Measurements from ENCODE around the gene DYNC2I2. TPM values are rescaled to one million over a fixed set of nuclear protein-coding genes. Genes with fewer than 3 reads are reported as not detected.

The DYNC2I2 gene
- total and polyA plus RNA-seq, 2 of the 4 experiments (the other 2 are of a cell fraction): 33.7 to 37.1 TPM

GRCh38 chr9:128638580-128638979 is 18.1 kb downstream of the DYNC2I2 start:
- Histone ChIP-seq H2BK120ac (ENCODE audit: low read depth, low read length) (no peak overlapping the region), H3K79me1 (ENCODE audit: low read depth in 1 of 2, low read length in 2 of 2) (peaks cover 6 to 44% of the 10 kb centered on the region in 2 experiments; a peak in 3 of 4 replicates), H4K5ac (ENCODE audit: low read depth, low read length) (no peak overlapping the region), H4K8ac (ENCODE audit: low read depth in 2 of 2, low read length in 2 of 2) (no peak overlapping the region), H4K20me1 (ENCODE audit: insufficient read depth, low read length) (0 out of 2 replicates have a peak, but pooled peaks cover 3% of the 10 kb centered on the region), H3K9me1 (ENCODE audit: insufficient read depth, low read length) (0 out of 2 replicates have a peak, but pooled peaks cover 7% of the 10 kb centered on the region), H3K36me3 (ENCODE audit: control insufficient read depth, insufficient read depth, low read length) (peaks cover 15% of the 10 kb centered on the region), H4K91ac (ENCODE audit: insufficient read depth, low read depth, low read length) (no peak overlapping the region), H3K4me2 (ENCODE audit: low read depth, low read length) (no peak overlapping the region), H3K4me1 (ENCODE audit: control insufficient read depth, insufficient read depth, low read length) (peaks cover 14% of the 10 kb centered on the region), H3K27me3 (ENCODE audit: control insufficient read depth, insufficient read depth, low read length) (no peaks in the 10 kb centered on the region), H2AFZ (replicated peaks; ENCODE audit: low read length, poor library complexity) (no peak overlapping the region), H3K23ac (ENCODE audit: low read depth, low read length) (no peak overlapping the region), H2BK15ac (ENCODE audit: low read depth, low read length) (no peak overlapping the region), H3K18ac (ENCODE audit: low read depth, low read length) (no peak overlapping the region), H3K27ac (ENCODE audit: insufficient read depth, low read length) (no peak overlapping the region), H2BK20ac (ENCODE audit: low read depth, low read length) (no peak overlapping the region), H3K9me3 (ENCODE audit: control insufficient read depth, insufficient read depth, low read length) (no peaks in the 10 kb centered on the region), H3K4ac (ENCODE audit: low read depth, low read length) (no peak overlapping the region), H3K9ac (ENCODE audit: low read depth, low read length) (no peak overlapping the region), H3K14ac (replicated peaks; ENCODE audit: low read depth, low read length) (no peak overlapping the region), H2BK5ac (ENCODE audit: low read depth, low read length, poor library complexity, severe bottlenecking) (no peak overlapping the region), H3K56ac (ENCODE audit: extremely low read depth, insufficient read depth, low read length) (no peak overlapping the region), H3K4me3 (ENCODE audit: insufficient read depth, low read depth, low read length) (no peak overlapping the region), H2AK5ac (ENCODE audit: low read depth, low read length) (no peak overlapping the region), H2AK9ac (replicated peaks; ENCODE audit: low read depth, low read length, poor library complexity) (no peak overlapping the region)
- WGBS, 2 experiments (ENCODE audit: extremely low coverage in 2 of 2, insufficient read length in 1 of 2): no CpG with 5 or more reads among the region's 4 CpGs
- ATAC-seq (ENCODE audit: low read depth): no peak
- TF ChIP-seq FOS (IDR thresholded peaks at IDR 0.05; ENCODE audit: low read depth, low read length) (no peak), RCOR1 (IDR thresholded peaks at IDR 0.05; ENCODE audit: insufficient replicate concordance, low read length) (no peak), MAZ (IDR thresholded peaks at IDR 0.05; ENCODE audit: borderline replicate concordance, low read depth, low read length) (no peak), MAFK (IDR thresholded peaks at IDR 0.05; ENCODE audit: low read depth, low read length) (no peak), USF2 (IDR thresholded peaks at IDR 0.05; ENCODE audit: low read depth, low read length) (no peak), ELK1 (IDR thresholded peaks at IDR 0.05; ENCODE audit: borderline replicate concordance, low read depth, low read length) (no peak), CEBPB (IDR thresholded peaks at IDR 0.05; ENCODE audit: low read depth, low read length) (no peak), RFX5 (IDR thresholded peaks at IDR 0.05; ENCODE audit: low read depth, low read length) (no peak), SMC3 (IDR thresholded peaks at IDR 0.05; ENCODE audit: low read depth, low read length) (no peak), NFE2L2 (IDR thresholded peaks at IDR 0.05; ENCODE audit: low read depth, low read length) (no peak), RAD21 (IDR thresholded peaks at IDR 0.05; ENCODE audit: low read length) (no peak), CTCF (conservative IDR thresholded peaks at IDR 0.05; ENCODE audit: low read depth, low read length) (no peak), MXI1 (IDR thresholded peaks at IDR 0.05; ENCODE audit: borderline replicate concordance, low read depth, low read length) (no peak), BHLHE40 (IDR thresholded peaks at IDR 0.05; ENCODE audit: low read depth, low read length) (no peak), POLR2A (IDR thresholded peaks at IDR 0.05; ENCODE audit: low read depth, low read length) (no peak), CHD1 (IDR thresholded peaks at IDR 0.05; ENCODE audit: low read depth, low read length) (no peak)
- DNase-seq: no peak
- intact Hi-C loops (cut with micrococcal nuclease): no loop called here
- in situ Hi-C loops (cut with MboI; ENCODE audit: low sequenced_read_pairs): no loop called here
- dilution Hi-C loops (cut with HindIII; ENCODE audit: low sequenced_read_pairs, unreplicated experiment): no loop called here
- POLR2A ChIA-PET (ENCODE audit: unreplicated experiment): no interaction called here
- BruUV-seq (replicated peaks): no TSS peak
- CTCF ChIA-PET: interaction anchor here (0.6 kb wide), 1 partner anchor 17 kb away, joined by 3 read pairs; no protein-coding TSS in a partner anchor
